Neural cell (in vitro differentiated cells): ENCODE data around the gene CIROP. TPM values are rescaled to one million over a fixed set of nuclear protein-coding genes. Genes with fewer than 3 reads are reported as not detected.

Source experiments
- H2AFZ ChIP-seq: fragments of 200-600, 300-800 bp; sonication (generic), shearing (Covaris generic); 2 replicates; pipeline ENCODE4 v1.6.0; 2014; ENCODE audit warnings: low read depth, mild to moderate bottlenecking, antibody characterized with exemption, low read length, moderate library complexity
- H3F3A ChIP-seq: fragments of 200-600 bp; shearing (Covaris generic); 2 replicates; pipeline ENCODE4 v1.6.1; 2016; ENCODE audit warnings: mild to moderate bottlenecking, moderate library complexity, mixed read lengths, antibody characterized with exemption, low read length; ENCODE audit not compliant: insufficient read depth, poor library complexity, severe bottlenecking
- H3K27ac ChIP-seq: fragments of 200-600, 300-800 bp; sonication (generic), shearing (Covaris generic); 2 replicates; pipeline ENCODE4 v1.5.1; 2014; ENCODE audit warnings: mild to moderate bottlenecking, low read length, moderate library complexity
- H3K27me3 ChIP-seq: fragments of 300-800, 200-600 bp; sonication (generic), shearing (Covaris generic); 2 replicates; pipeline ENCODE4 v1.6.0; 2014; ENCODE audit warnings: mild to moderate bottlenecking, low read depth, low read length, moderate library complexity; ENCODE audit not compliant: insufficient read depth
- H3K36me3 ChIP-seq: fragments of 300-800, 200-600 bp; sonication (generic), shearing (Covaris generic); 2 replicates; pipeline ENCODE4 v1.5.1; 2014; ENCODE audit warnings: mild to moderate bottlenecking, antibody characterized with exemption, low read length, moderate library complexity; ENCODE audit not compliant: insufficient read depth
- H3K4me2 ChIP-seq: fragments of 300-800, 200-600 bp; sonication (generic), shearing (Covaris generic); 2 replicates; pipeline ENCODE4 v1.6.0; 2014; ENCODE audit warnings: mild to moderate bottlenecking, low read length
- H3K4me3 ChIP-seq: fragments of 300-800, 200-600 bp; sonication (generic), shearing (Covaris generic); 2 replicates; pipeline ENCODE4 v1.5.1; 2014; ENCODE audit warnings: mild to moderate bottlenecking, low read length, moderate library complexity
- H3K79me2 ChIP-seq: fragments of 200-600 bp; shearing (Covaris generic); replicated peaks from 2 replicates; pipeline ENCODE4 v1.6.0; 2014; ENCODE audit warnings: mild to moderate bottlenecking, low read length, moderate library complexity; ENCODE audit not compliant: insufficient read depth
- H3K9ac ChIP-seq: fragments of 300-800, 200-600 bp; sonication (generic), shearing (Covaris generic); 2 replicates; pipeline ENCODE4 v1.6.1; 2016; ENCODE audit warnings: mild to moderate bottlenecking, low read length, mixed read lengths
- H3K9me2 ChIP-seq: fragments of 200-600 bp; shearing (Covaris generic); 2 replicates; pipeline ENCODE4 v1.6.1; 2016; ENCODE audit warnings: mild to moderate bottlenecking, low read length, mixed read lengths; ENCODE audit not compliant: insufficient read depth
- H3K9me3 ChIP-seq: fragments of 200-600, 300-800 bp; sonication (generic), shearing (Covaris generic); 2 replicates; pipeline ENCODE4 v1.6.1; 2016; ENCODE audit warnings: mild to moderate bottlenecking, mixed run types, low read length, moderate library complexity, mixed read lengths
- H4K20me1 ChIP-seq: fragments of 200-600 bp; shearing (Covaris generic); 2 replicates; pipeline ENCODE4 v1.6.1; 2016; ENCODE audit warnings: mild to moderate bottlenecking, mixed run types; ENCODE audit not compliant: insufficient read depth
- EP300 ChIP-seq: fragments of 450-650 bp; conservative IDR thresholded peaks from 2 replicates; pipeline ENCODE4 v1.6.1; 2014; ENCODE audit warnings: antibody characterized with exemption, mild to moderate bottlenecking, moderate library complexity; ENCODE audit not compliant: poor library complexity, severe bottlenecking
- POLR2AphosphoS5 ChIP-seq: IDR thresholded peaks from 2 replicates; pipeline ENCODE4 v1.6.1; 2012
- SMC3 ChIP-seq: fragments of 450-650 bp; conservative IDR thresholded peaks from 2 replicates; pipeline ENCODE4 v1.6.1; 2014; ENCODE audit warnings: antibody characterized with exemption, mild to moderate bottlenecking, moderate library complexity; ENCODE audit not compliant: poor library complexity
- TAF1 ChIP-seq: IDR thresholded peaks from 2 replicates; pipeline ENCODE4 v1.6.1; 2012; ENCODE audit warnings: low read depth
- polyA plus RNA-seq: library from polyadenylated mRNA; depleted of rRNA; stranded (reverse); fragments of >200 nt; gene quantifications from 2 replicates; pipeline ENCODE4 v1.2.3, GENCODE V29; 2014
- TF ChIP-seq, protein P1 (sequence below): fragments of 450-650 bp; IDR thresholded peaks from 2 replicates; pipeline ENCODE4 v1.5.1; 2014; ENCODE audit warnings: antibody characterized with exemption, mild to moderate bottlenecking, moderate library complexity; ENCODE audit not compliant: poor library complexity, severe bottlenecking
- TF ChIP-seq, protein P2 (sequence below): IDR thresholded peaks from 2 replicates; pipeline ENCODE4 v1.6.1; 2012; ENCODE audit warnings: borderline replicate concordance

The CIROP gene
- polyA plus RNA-seq, 1 donor from 2014 or later, result not detected

GRCh38 chr14:23099212-23099861 lies 5.5 kb downstream of the CIROP start:
- TF ChIP-seq POLR2AphosphoS5 (no peak), TAF1 (no peak)
- TF ChIP-seq, protein P1, sequence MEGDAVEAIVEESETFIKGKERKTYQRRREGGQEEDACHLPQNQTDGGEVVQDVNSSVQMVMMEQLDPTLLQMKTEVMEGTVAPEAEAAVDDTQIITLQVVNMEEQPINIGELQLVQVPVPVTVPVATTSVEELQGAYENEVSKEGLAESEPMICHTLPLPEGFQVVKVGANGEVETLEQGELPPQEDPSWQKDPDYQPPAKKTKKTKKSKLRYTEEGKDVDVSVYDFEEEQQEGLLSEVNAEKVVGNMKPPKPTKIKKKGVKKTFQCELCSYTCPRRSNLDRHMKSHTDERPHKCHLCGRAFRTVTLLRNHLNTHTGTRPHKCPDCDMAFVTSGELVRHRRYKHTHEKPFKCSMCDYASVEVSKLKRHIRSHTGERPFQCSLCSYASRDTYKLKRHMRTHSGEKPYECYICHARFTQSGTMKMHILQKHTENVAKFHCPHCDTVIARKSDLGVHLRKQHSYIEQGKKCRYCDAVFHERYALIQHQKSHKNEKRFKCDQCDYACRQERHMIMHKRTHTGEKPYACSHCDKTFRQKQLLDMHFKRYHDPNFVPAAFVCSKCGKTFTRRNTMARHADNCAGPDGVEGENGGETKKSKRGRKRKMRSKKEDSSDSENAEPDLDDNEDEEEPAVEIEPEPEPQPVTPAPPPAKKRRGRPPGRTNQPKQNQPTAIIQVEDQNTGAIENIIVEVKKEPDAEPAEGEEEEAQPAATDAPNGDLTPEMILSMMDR, result no peak
- Histone ChIP-seq H4K20me1 (no peaks in the 10 kb centered on the region), H2AFZ (no peak overlapping the region), H3K27me3 (no peaks in the 10 kb centered on the region), H3K4me3 (no peak overlapping the region), H3K4me2 (no peak overlapping the region), H3K9me2 (no peaks in the 10 kb centered on the region), H3K27ac (no peak overlapping the region), H3K9me3 (no peaks in the 10 kb centered on the region), H3K9ac (no peak overlapping the region), H3F3A (no peaks in the 10 kb centered on the region), H3K79me2 (peaks cover 19% of the 10 kb centered on the region), H3K36me3 (no peaks in the 10 kb centered on the region)

- TF ChIP-seq SMC3 (no peak), TAF1 (no peak), EP300 (no peak)
- TF ChIP-seq, protein P2, sequence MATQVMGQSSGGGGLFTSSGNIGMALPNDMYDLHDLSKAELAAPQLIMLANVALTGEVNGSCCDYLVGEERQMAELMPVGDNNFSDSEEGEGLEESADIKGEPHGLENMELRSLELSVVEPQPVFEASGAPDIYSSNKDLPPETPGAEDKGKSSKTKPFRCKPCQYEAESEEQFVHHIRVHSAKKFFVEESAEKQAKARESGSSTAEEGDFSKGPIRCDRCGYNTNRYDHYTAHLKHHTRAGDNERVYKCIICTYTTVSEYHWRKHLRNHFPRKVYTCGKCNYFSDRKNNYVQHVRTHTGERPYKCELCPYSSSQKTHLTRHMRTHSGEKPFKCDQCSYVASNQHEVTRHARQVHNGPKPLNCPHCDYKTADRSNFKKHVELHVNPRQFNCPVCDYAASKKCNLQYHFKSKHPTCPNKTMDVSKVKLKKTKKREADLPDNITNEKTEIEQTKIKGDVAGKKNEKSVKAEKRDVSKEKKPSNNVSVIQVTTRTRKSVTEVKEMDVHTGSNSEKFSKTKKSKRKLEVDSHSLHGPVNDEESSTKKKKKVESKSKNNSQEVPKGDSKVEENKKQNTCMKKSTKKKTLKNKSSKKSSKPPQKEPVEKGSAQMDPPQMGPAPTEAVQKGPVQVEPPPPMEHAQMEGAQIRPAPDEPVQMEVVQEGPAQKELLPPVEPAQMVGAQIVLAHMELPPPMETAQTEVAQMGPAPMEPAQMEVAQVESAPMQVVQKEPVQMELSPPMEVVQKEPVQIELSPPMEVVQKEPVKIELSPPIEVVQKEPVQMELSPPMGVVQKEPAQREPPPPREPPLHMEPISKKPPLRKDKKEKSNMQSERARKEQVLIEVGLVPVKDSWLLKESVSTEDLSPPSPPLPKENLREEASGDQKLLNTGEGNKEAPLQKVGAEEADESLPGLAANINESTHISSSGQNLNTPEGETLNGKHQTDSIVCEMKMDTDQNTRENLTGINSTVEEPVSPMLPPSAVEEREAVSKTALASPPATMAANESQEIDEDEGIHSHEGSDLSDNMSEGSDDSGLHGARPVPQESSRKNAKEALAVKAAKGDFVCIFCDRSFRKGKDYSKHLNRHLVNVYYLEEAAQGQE, result no peak
- TF ChIP-seq, protein P1, result no peak
- peaks cover 34% of the 10 kb centered on the region for H3K79me2 ChIP-seq
- H3K4me2 ChIP-seq, result no peak overlapping the region
These were observed 7.0 kb downstream of the CIROP start for GRCh38 chr14:23097786-23098185.

More at GRCh38 chr14:23097786-23098185, 7.0 kb downstream of the CIROP start:
- Histone ChIP-seq H3K9me3 (no peaks in the 10 kb centered on the region), H3F3A (no peaks in the 10 kb centered on the region), H3K27me3 (no peaks in the 10 kb centered on the region), H3K9ac (no peak overlapping the region), H3K4me3 (no peak overlapping the region), H3K9me2 (no peaks in the 10 kb centered on the region), H4K20me1 (no peaks in the 10 kb centered on the region), H3K27ac (no peak overlapping the region), H2AFZ (no peak overlapping the region), H3K36me3 (no peaks in the 10 kb centered on the region)
